Esophagus squamous epithelium (tissue), 5 donors: Measurements from ENCODE around the gene PBX4. TPM values are rescaled to one million over a fixed set of nuclear protein-coding genes. Genes with fewer than 3 reads are reported as not detected.

ENCODE experiments used
- DNase-seq: peaks from one replicate; lab custom pipeline; 2025; lab: John Stamatoyannopoulos, UW
- H3K27ac ChIP-seq, 4 donors: fragments of 200-600 bp; sonication (generic); one replicate each; pipeline ENCODE4 v1.5.1; 2016 to 2019; ENCODE audit warnings: mild to moderate bottlenecking in 1 of 4
- H3K27me3 ChIP-seq, 4 donors: fragments of 200-600 bp; sonication (generic); 1 replicate in 3 of 4; 2 replicates in 1 of 4; pipeline versions ENCODE4 v1.5.1 to v1.6.0; 2017 to 2021; ENCODE audit warnings: antibody characterized with exemption in 1 of 4
- H3K36me3 ChIP-seq, 3 donors: fragments of 200-600 bp; sonication (generic); one replicate each; pipeline ENCODE4 v1.5.1; 2016 to 2019
- H3K4me1 ChIP-seq, 3 donors: fragments of 200-600 bp; sonication (generic); one replicate each; pipeline ENCODE4 v1.5.1; 2017 to 2019
- H3K4me3 ChIP-seq, 4 donors: fragments of 200-600 bp; sonication (generic); 1 replicate in 3 of 4; 2 replicates in 1 of 4; pipeline ENCODE4 v1.5.1; 2016 to 2019; ENCODE audit warnings: mild to moderate bottlenecking in 2 of 4, moderate library complexity in 1 of 4
- H3K9me3 ChIP-seq, 3 donors: fragments of 200-600 bp; sonication (generic); one replicate each; pipeline ENCODE4 v1.5.1; 2016 to 2019
- POLR2A ChIP-seq, 4 donors: fragments of 450-650 bp; IDR thresholded peaks; one replicate each; pipeline ENCODE4 v1.6.1; 2017; ENCODE audit warnings: antibody characterized with exemption in 4 of 4, mild to moderate bottlenecking in 4 of 4, moderate library complexity in 3 of 4
- WGBS, 2 donors: methylation state at CpG; one replicate each; pipeline ENCODE4 v1.1.5; 2018; 5-methylcytosine and 5-hydroxymethylcytosine counted together
- intact Hi-C: fragments of 100-400 bp; cut with DNase I; formaldehyde crosslinking; loops from one replicate; pipeline ENCODE4 v1.15.0; 2022
- total RNA-seq, 4 donors: library from RNA; depleted of rRNA; stranded (reverse); fragments of >200 nt; gene quantifications; one replicate each; pipeline ENCODE4 v1.1.0, GENCODE V29; 2016
- TF ChIP-seq, protein P1 (sequence below), 6 experiments: fragments of 450-650 bp in 4 of 6; fragments of 200-600 bp in 2 of 6; sonication (generic) in 2 of 6; IDR thresholded peaks; one replicate each; pipeline ENCODE4 v1.5.1; 2016 to 2019; ENCODE audit warnings: antibody characterized with exemption in 6 of 6, mild to moderate bottlenecking in 4 of 6, moderate library complexity in 4 of 6
- donor health status: DM: yes; HTN: yes; CAD: no.

PBX4 gene
- total RNA-seq, 4 donors from 2014 or later, result 0.61 to 1.9 (median 1.7) TPM

DNA sequence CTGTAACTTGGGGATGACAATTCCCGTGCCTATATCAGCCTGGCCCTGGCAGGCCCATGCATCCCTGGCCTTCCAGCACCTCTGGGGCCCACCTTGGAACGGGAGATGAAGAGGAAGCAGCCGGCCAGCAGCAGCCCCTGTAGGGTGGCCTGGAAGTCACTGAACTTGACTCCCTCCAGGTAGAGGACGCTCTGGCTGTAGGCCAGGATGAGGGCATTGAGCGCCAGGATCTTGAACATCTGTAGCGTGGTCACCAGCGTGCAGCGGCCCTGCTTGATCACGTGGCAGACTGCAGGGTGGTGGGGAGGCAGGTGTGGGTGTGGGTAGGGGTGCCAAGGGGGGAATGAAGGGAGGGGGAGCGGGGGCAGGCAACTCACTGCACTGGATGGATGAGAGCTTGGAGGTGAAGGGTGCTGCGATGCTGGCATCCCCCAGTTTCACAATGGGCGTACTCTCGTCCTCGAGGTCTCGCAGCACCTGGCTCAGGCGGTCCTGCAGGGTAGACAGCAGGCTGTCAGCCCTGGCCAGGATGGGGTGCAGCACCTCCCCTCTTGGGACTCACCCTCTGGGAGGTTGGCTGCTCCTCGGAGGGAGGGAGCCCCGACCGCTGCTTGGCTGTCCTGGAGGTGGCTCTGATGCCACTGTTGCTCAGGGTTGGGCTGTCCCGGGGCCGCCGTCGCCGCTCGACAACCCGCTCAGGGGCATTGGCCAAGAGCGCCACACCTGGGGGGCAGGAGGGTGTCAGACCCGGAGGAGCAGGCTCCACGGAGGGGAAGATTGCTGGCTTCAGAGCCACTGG, 28.7 kb upstream of the PBX4 start:
- no peak overlapping the region for H3K4me3 ChIP-seq
- no peak overlapping the region for H3K27ac ChIP-seq
- TF ChIP-seq POLR2A (IDR thresholded peaks at IDR 0.05), result no peak
- TF ChIP-seq, protein P1, sequence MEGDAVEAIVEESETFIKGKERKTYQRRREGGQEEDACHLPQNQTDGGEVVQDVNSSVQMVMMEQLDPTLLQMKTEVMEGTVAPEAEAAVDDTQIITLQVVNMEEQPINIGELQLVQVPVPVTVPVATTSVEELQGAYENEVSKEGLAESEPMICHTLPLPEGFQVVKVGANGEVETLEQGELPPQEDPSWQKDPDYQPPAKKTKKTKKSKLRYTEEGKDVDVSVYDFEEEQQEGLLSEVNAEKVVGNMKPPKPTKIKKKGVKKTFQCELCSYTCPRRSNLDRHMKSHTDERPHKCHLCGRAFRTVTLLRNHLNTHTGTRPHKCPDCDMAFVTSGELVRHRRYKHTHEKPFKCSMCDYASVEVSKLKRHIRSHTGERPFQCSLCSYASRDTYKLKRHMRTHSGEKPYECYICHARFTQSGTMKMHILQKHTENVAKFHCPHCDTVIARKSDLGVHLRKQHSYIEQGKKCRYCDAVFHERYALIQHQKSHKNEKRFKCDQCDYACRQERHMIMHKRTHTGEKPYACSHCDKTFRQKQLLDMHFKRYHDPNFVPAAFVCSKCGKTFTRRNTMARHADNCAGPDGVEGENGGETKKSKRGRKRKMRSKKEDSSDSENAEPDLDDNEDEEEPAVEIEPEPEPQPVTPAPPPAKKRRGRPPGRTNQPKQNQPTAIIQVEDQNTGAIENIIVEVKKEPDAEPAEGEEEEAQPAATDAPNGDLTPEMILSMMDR (IDR thresholded peaks at IDR 0.05), result no peak
- no peak for DNase-seq
- H3K36me3 ChIP-seq, result peaks cover 34 to 82% (median 47%) of the 10 kb centered on the region in 3 donors
- H3K4me1 ChIP-seq, result peaks cover 5 to 18% (median 8%) of the 10 kb centered on the region in 3 donors
- no peaks in the 10 kb centered on the region for H3K9me3 ChIP-seq
- 77% methylated on average over 4 of the region's 29 CpGs; no CpG with 5 or more reads in 1 of the 2 donors for WGBS, 2 donors
- H3K27me3 ChIP-seq, result no peaks in the 10 kb centered on the region
- intact Hi-C loops, result no loop called here

DNA sequence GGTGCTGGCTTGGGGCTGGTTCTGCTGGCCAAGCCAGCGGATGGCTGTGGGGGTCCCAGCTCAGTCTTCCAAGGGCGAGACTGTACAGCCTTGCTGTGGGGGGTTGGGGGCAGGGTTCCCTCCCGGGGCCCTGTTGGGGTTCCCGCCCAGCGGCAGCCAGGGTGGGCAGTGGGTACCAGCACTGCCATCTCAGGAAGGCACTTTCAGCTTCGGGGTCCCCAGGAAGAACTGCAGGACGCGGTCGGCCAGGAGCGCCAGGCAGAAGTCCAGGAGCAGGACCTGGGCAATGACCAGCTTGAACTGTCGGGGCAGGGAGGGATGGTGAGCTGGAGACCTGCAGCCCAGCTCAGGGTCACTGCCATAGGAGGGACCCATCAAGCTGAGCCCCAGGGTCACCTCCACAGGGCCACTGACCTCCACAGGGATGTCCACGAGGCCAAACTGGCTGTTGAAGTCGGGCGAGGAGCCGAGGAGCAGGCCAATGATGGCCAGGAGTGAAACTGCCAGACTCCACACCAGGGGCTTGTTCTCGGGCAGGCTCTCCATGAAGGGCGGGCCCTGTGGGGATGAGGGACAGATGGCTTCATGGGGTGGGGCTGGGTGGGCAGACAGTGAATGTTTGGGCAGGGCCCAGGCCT, 26.9 kb upstream of the PBX4 start:
- peaks cover 28 to 72% (median 33%) of the 10 kb centered on the region in 3 donors for H3K36me3 ChIP-seq

DNA sequence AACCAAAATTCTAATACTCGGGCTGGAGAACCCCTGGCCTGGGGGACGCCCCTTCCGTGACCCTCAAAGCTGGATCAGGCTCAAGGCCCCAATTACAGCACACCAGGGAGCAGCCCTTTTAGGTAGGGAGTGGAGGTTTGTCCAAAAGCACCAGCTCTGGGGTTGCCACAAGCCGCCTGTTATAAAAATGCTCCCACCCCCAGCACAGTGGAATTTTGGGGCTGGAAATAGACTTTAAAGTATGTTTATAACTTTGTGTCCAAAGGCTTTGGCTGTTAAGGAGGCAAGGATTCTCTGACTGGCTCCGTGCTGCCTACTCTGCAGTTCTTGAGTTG, 25.5 kb upstream of the PBX4 start:
- H3K4me3 ChIP-seq, result peak overlapping the region; percentile 69 to 80 (median 74)

More for the DNA sequence above, 26.9 kb upstream of the PBX4 start:
- no peak overlapping the region for H3K4me3 ChIP-seq
- no peak for DNase-seq
- no peak overlapping the region for H3K27ac ChIP-seq
- WGBS, 2 donors, result 85 to 94% methylated on average over 4 to 8 of the region's 17 CpGs
- peaks cover 5 to 24% (median 8%) of the 10 kb centered on the region in 3 donors for H3K4me1 ChIP-seq
- no peak for TF ChIP-seq POLR2A (IDR thresholded peaks at IDR 0.05)
- TF ChIP-seq, protein P1 (IDR thresholded peaks at IDR 0.05), result no peak
- intact Hi-C loops, result no loop called here
- no peaks in the 10 kb centered on the region for H3K9me3 ChIP-seq
- H3K27me3 ChIP-seq, result no peaks in the 10 kb centered on the region

GRCh38 chr19:19643158-19644053, 24.9 kb upstream of the PBX4 start, which contains the start of gene GMIP:
Gene GMIP (minus strand): TSS chr19:19643657. CDS start chr19:19643529, 128 bp downstream.
- Histone ChIP-seq H3K9me3 (no peaks in the 10 kb centered on the region), H3K4me3 (peak within 1 kb of the TSS; percentile 69 to 80 (median 74)), H3K27me3 (no peaks in the 10 kb centered on the region), H3K36me3 (peaks cover 28 to 67% (median 30%) of the 10 kb centered on the region in 3 donors), H3K4me1 (peaks cover 5 to 24% (median 8%) of the 10 kb centered on the region in 3 donors), H3K27ac (peak within 1 kb of the TSS; percentile 74 to 87 (median 82))
- TF ChIP-seq, protein P1 (IDR thresholded peaks at IDR 0.05), result peak; percentile 73 to 90 (median 88)
- peak in 3 of 4 donors; percentile 1 to 82 (median 28) for TF ChIP-seq POLR2A (IDR thresholded peaks at IDR 0.05)
- intact Hi-C loops, result loop anchor here (5.0 kb wide), 1 partner anchor 111 kb away; no protein-coding TSS in a partner anchor
- 0 to 17% methylated on average over 6 to 13 of the region's 50 CpGs for WGBS, 2 donors
- peak; percentile 64 for DNase-seq

More for the DNA sequence above, 25.5 kb upstream of the PBX4 start:
- Histone ChIP-seq H3K27ac (peak overlapping the region in 3 of 4 donors; percentile 77 to 87 (median 86)), H3K36me3 (peaks cover 28 to 72% (median 30%) of the 10 kb centered on the region in 3 donors), H3K27me3 (no peaks in the 10 kb centered on the region), H3K9me3 (no peaks in the 10 kb centered on the region), H3K4me1 (peaks cover 5 to 24% (median 8%) of the 10 kb centered on the region in 3 donors)
- intact Hi-C loops, result loop anchor here (5.0 kb wide), 1 partner anchor 112 kb away; no protein-coding TSS in a partner anchor
- 22 to 29% methylated on average over 1 to 2 of the region's 5 CpGs for WGBS, 2 donors
- no peak for DNase-seq
- TF ChIP-seq, protein P1 (IDR thresholded peaks at IDR 0.05), result no peak
- TF ChIP-seq POLR2A (IDR thresholded peaks at IDR 0.05), result no peak
